DOHH2 (cell line): ENCODE measurements around the gene ERP29.

Source experiments
- H3F3A ChIP-seq: fragments of 200-600 bp; sonication (generic), shearing (Covaris generic); 2 replicates; pipeline ENCODE4 v1.6.0; 2016; ENCODE audit warnings: antibody characterized with exemption, mild to moderate bottlenecking; ENCODE audit not compliant: control insufficient read depth, insufficient read depth
- H3K27ac ChIP-seq: fragments of 200-600 bp; sonication (generic); 2 replicates; pipeline ENCODE4 v1.5.1; 2014; ENCODE audit warnings: low read depth, mild to moderate bottlenecking, low read length, moderate library complexity
- H3K27me3 ChIP-seq: fragments of 200-600 bp; sonication (generic); 2 replicates; pipeline ENCODE4 v1.6.1; 2014; ENCODE audit warnings: mild to moderate bottlenecking, low read length, mixed read lengths; ENCODE audit not compliant: control insufficient read depth
- H3K36me3 ChIP-seq: fragments of 200-600 bp; sonication (generic); 2 replicates; pipeline ENCODE4 v1.6.1; 2014; ENCODE audit warnings: mild to moderate bottlenecking, low read length, moderate library complexity, mixed read lengths; ENCODE audit not compliant: control insufficient read depth
- H3K4me1 ChIP-seq: fragments of 200-600 bp; sonication (generic); 2 replicates; pipeline ENCODE4 v1.6.1; 2014; ENCODE audit warnings: mild to moderate bottlenecking, low read length, mixed read lengths; ENCODE audit not compliant: control insufficient read depth
- H3K4me2 ChIP-seq: fragments of 200-600 bp; sonication (generic); 2 replicates; pipeline ENCODE4 v1.6.0; 2014; ENCODE audit warnings: mild to moderate bottlenecking, low read length, moderate library complexity
- H3K4me3 ChIP-seq: fragments of 200-600 bp; sonication (generic); 2 replicates; pipeline ENCODE4 v1.5.1; 2014; ENCODE audit warnings: mild to moderate bottlenecking, low read length, mixed read lengths
- H3K79me2 ChIP-seq: fragments of 200-600 bp; sonication (generic); 2 replicates; pipeline ENCODE4 v1.6.1; 2014; ENCODE audit warnings: mild to moderate bottlenecking, low read length, mixed read lengths; ENCODE audit not compliant: control insufficient read depth
- H3K9me2 ChIP-seq: fragments of 200-600 bp; sonication (generic); replicated peaks from 2 replicates; pipeline ENCODE4 v1.6.1; 2014; ENCODE audit warnings: mild to moderate bottlenecking, low read length, mixed read lengths; ENCODE audit not compliant: control insufficient read depth
- H3K9me3 ChIP-seq: fragments of 200-600 bp; sonication (generic); 2 replicates; pipeline ENCODE4 v1.6.1; 2014; ENCODE audit warnings: antibody characterized with exemption, low read length, mixed read lengths; ENCODE audit not compliant: control insufficient read depth, insufficient read depth
- H4K20me1 ChIP-seq: fragments of 200-600 bp; sonication (generic); 2 replicates; pipeline ENCODE4 v1.6.0; 2014; ENCODE audit warnings: low read depth, mild to moderate bottlenecking, antibody characterized with exemption, low read length, moderate library complexity; ENCODE audit not compliant: control insufficient read depth, insufficient read depth
- CTCF ChIP-seq: fragments of 200-600 bp; sonication (generic); IDR thresholded peaks from one replicate; pipeline ENCODE4 v1.5.1; 2014; ENCODE audit warnings: antibody characterized with exemption, mild to moderate bottlenecking, low read depth, low read length; ENCODE audit not compliant: poor library complexity, severe bottlenecking
- EZH2phosphoT487 ChIP-seq: fragments of 200-600 bp; sonication (generic); IDR thresholded peaks from 2 replicates; pipeline ENCODE4 v1.6.1; 2017; ENCODE audit warnings: borderline replicate concordance, mild to moderate bottlenecking, antibody characterized with exemption, low read length, moderate library complexity, mixed read lengths

The ERP29 gene

DNA sequence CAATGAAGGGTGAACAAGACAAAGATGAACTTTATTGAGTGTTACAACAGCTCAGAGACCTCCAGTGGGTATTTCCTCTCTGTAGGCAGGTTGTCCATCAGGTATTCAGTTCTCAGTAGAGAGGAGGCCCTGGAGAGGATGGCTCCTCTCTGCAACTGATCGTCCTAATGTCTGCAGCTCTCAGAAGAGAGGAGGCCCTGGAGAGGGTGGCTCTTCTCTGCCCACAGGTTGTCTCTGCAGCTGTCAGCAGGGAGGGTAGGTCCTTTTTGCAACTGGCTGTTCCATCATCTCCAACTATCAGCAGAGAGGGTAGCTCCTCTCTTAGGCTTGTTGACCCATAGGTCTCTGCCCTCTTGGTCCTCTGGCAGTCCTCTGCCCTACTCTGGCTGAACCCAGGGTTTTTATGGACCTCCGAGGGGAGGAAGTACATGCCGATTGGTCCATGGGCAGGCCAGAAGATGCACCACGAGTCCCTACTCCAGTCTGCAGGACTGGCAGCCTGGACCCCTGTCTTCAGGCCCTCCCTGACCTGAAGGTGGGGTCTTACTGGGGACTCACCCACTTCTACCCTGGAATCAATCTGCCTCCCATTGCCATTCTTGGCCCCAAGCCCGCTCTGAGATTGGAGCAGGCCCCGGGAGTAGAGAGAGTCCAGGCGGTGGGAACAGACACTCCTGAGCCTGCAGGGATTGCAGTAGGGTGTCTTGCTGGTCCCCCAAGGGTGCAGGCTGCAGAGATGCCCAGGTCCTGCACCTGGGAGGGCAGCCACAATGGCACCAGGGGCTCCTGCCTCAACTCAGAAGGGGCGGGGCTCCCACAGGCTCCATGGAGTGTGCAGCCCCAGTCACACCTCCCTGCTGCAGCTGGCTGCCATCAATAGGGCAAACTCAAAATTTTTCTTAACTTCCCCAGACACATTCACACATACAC lies 2.5 kb upstream of the ERP29 start:
- Histone ChIP-seq H3K4me3 (peak overlapping the region; percentile 94), H3K4me1 (peaks cover 53% of the 10 kb centered on the region), H3K27me3 (no peaks in the 10 kb centered on the region), H3K36me3 (peaks cover 38% of the 10 kb centered on the region), H3F3A (peaks cover 16% of the 10 kb centered on the region), H3K9me2 (no peaks in the 10 kb centered on the region), H4K20me1 (peaks cover 14% of the 10 kb centered on the region), H3K4me2 (peak overlapping the region; percentile 93), H3K9me3 (no peaks in the 10 kb centered on the region), H3K27ac (no peak overlapping the region), H3K79me2 (peaks cover 54% of the 10 kb centered on the region)
- TF ChIP-seq EZH2phosphoT487: no peak
- no peak for TF ChIP-seq CTCF

- TF ChIP-seq CTCF: no peak
- no peak for TF ChIP-seq EZH2phosphoT487
- H3K27ac ChIP-seq: peak overlapping the region; percentile 89
- H3K4me3 ChIP-seq: peak overlapping the region; percentile 94
- H3F3A ChIP-seq: peaks cover 16% of the 10 kb centered on the region; the same call in 1 of the 2 replicates
- H4K20me1 ChIP-seq: peaks cover 22% of the 10 kb centered on the region
- H3K4me2 ChIP-seq: peak overlapping the region; percentile 93
- H3K9me2 ChIP-seq: no peaks in the 10 kb centered on the region
- peaks cover 64% of the 10 kb centered on the region for H3K79me2 ChIP-seq
- H3K36me3 ChIP-seq: peaks cover 48% of the 10 kb centered on the region
- no peaks in the 10 kb centered on the region for H3K27me3 ChIP-seq
- H3K4me1 ChIP-seq: peaks cover 63% of the 10 kb centered on the region
- H3K9me3 ChIP-seq: no peaks in the 10 kb centered on the region
These were observed 1.5 kb upstream of the ERP29 start for GRCh38 chr12:112011685-112012084.

GRCh38 chr12:112013601-112014402 lies 576 bp downstream of the ERP29 start:
- H3K4me1 ChIP-seq: peaks cover 51% of the 10 kb centered on the region

More at GRCh38 chr12:112013601-112014402, 576 bp downstream of the ERP29 start:
- Histone ChIP-seq H3K27ac (peak overlapping the region; percentile 95), H3K9me3 (no peaks in the 10 kb centered on the region), H3K9me2 (no peaks in the 10 kb centered on the region), H3K36me3 (peaks cover 65% of the 10 kb centered on the region), H3F3A (peaks cover 16% of the 10 kb centered on the region; the same call in 1 of the 2 replicates), H3K27me3 (no peaks in the 10 kb centered on the region), H4K20me1 (peaks cover 33% of the 10 kb centered on the region), H3K4me2 (peak overlapping the region; percentile 92), H3K4me3 (peak overlapping the region; percentile 90), H3K79me2 (peaks cover 85% of the 10 kb centered on the region)
- no peak for TF ChIP-seq EZH2phosphoT487
- TF ChIP-seq CTCF: no peak
